Neural cell (in vitro differentiated cells): ENCODE measurements around the gene JAK3.

Source experiments
- CTCF ChIP-seq: fragments of 450-650 bp; IDR thresholded peaks from 2 replicates; pipeline ENCODE4 v1.5.1; 2014; ENCODE audit warnings: antibody characterized with exemption, mild to moderate bottlenecking, moderate library complexity; ENCODE audit not compliant: poor library complexity, severe bottlenecking
- EP300 ChIP-seq: fragments of 450-650 bp; conservative IDR thresholded peaks from 2 replicates; pipeline ENCODE4 v1.6.1; 2014; ENCODE audit warnings: antibody characterized with exemption, mild to moderate bottlenecking, moderate library complexity; ENCODE audit not compliant: poor library complexity, severe bottlenecking
- EZH2 ChIP-seq: fragments of 200-600, 300-800 bp; shearing (Covaris generic), sonication (generic); IDR thresholded peaks from 2 replicates; pipeline ENCODE4 v1.6.1; 2014; ENCODE audit warnings: antibody characterized with exemption, low read length, borderline replicate concordance, mild to moderate bottlenecking; ENCODE audit not compliant: insufficient read depth, poor library complexity, severe bottlenecking
- MXI1 ChIP-seq: fragments of 450-650 bp; conservative IDR thresholded peaks from 2 replicates; pipeline ENCODE4 v1.6.1; 2014; ENCODE audit warnings: antibody characterized with exemption, mild to moderate bottlenecking; ENCODE audit not compliant: poor library complexity, severe bottlenecking
- POLR2AphosphoS5 ChIP-seq: IDR thresholded peaks from 2 replicates; pipeline ENCODE4 v1.6.1; 2012
- RAD21 ChIP-seq: fragments of 450-650 bp; conservative IDR thresholded peaks from 2 replicates; pipeline ENCODE4 v1.6.1; 2014; ENCODE audit warnings: antibody characterized with exemption, mild to moderate bottlenecking, moderate library complexity
- REST ChIP-seq: IDR thresholded peaks from 2 replicates; pipeline ENCODE4 v1.6.1; 2012; ENCODE audit warnings: borderline replicate concordance
- SMC3 ChIP-seq: fragments of 450-650 bp; conservative IDR thresholded peaks from 2 replicates; pipeline ENCODE4 v1.6.1; 2014; ENCODE audit warnings: antibody characterized with exemption, mild to moderate bottlenecking, moderate library complexity; ENCODE audit not compliant: poor library complexity
- TAF1 ChIP-seq: IDR thresholded peaks from 2 replicates; pipeline ENCODE4 v1.6.1; 2012; ENCODE audit warnings: low read depth

- no peak for TF ChIP-seq CTCF
- no peak for TF ChIP-seq EZH2
- no peak for TF ChIP-seq EP300
- TF ChIP-seq REST: no peak
- no peak for TF ChIP-seq SMC3
- no peak for TF ChIP-seq RAD21
- TF ChIP-seq TAF1: no peak
- TF ChIP-seq POLR2AphosphoS5: no peak
- no peak for TF ChIP-seq MXI1
Measured at GRCh38 chr19:17787274-17787913, 60.4 kb downstream of the JAK3 start.
